Stomach (tissue), 4 donors: ENCODE data around the gene MRPL14.

Experiments
- CTCF ChIP-seq, 7 experiments: fragments of 450-650 bp in 4 of 7; fragments of 200-600 bp in 3 of 7; sonication (generic) in 3 of 7; IDR thresholded peaks; one replicate each; pipeline ENCODE4 v1.5.1; 2016 to 2019; ENCODE audit warnings: antibody characterized with exemption in 7 of 7, control low read depth in 2 of 7, mild to moderate bottlenecking in 1 of 7
- POLR2A ChIP-seq, 4 donors: fragments of 450-650 bp; IDR thresholded peaks; one replicate each; pipeline ENCODE4 v1.6.1; 2016; ENCODE audit warnings: antibody characterized with exemption in 4 of 4, control low read depth in 2 of 4, mild to moderate bottlenecking in 1 of 4, moderate library complexity in 1 of 4
- POLR2AphosphoS5 ChIP-seq, 3 donors: sonication (generic); formaldehyde crosslinking; IDR thresholded peaks; one replicate each; pipeline ENCODE4 v1.6.1; 2016; ENCODE audit warnings: antibody characterized with exemption in 3 of 3

GRCh38 chr6:44085219-44085618 is 42.0 kb downstream of the MRPL14 start:
- TF ChIP-seq CTCF (IDR thresholded peaks at IDR 0.05), result no peak
- TF ChIP-seq POLR2A (IDR thresholded peaks at IDR 0.05), result no peak
- no peak for TF ChIP-seq POLR2AphosphoS5 (IDR thresholded peaks at IDR 0.05)
